SH-SY5Y (cell line): ENCODE data around the gene WRNIP1.

Source experiments
- GATA2 ChIP-seq: IDR thresholded peaks from 2 replicates; pipeline ENCODE4 v1.6.1; 2011; ENCODE audit warnings: mild to moderate bottlenecking, low read depth, low read length
- GATA3 ChIP-seq: IDR thresholded peaks from 2 replicates; pipeline ENCODE4 v1.6.1; 2011; ENCODE audit warnings: low read depth, mild to moderate bottlenecking, low read length, moderate library complexity

DNA sequence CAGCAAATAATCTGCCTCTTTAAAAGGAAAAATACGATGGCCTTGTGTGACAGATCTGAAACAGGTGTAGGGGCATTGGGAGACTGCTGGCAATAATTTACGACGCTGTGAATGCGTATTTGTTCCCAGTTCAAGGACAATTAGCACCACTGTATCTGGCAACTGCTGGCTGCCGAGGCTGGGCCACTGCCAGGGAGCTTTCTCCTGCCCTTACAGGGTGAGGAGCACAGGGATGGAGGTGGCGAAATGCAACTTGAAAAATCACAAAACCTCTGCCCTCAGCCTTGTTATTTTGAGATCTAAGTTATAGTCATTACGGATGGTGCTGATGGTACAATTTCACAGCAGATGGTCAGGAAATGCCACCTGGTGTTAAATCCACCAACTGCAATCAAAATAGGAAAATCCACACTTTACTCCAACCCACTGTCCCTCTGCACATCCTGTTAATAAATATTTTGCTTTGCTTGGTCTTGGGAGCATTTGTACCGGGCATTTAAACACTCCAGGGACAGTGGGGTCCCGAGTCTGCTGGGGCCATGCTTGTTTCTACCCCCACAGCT is 20.9 kb upstream of the WRNIP1 start:
- TF ChIP-seq GATA2: no peak
- no peak for TF ChIP-seq GATA3
